Activated CD4-positive, alpha-beta T cell treated with anti-CD3 and anti-CD28 coated beads, Interleukin-2, amount 10 ng/mL, durations not matched to agents 24 days and 14 days (primary cell): Measurements from ENCODE around the gene ZNF423. TPM values are rescaled to one million over a fixed set of nuclear protein-coding genes. Genes with fewer than 3 reads are reported as not detected.
A peak's percentile ranks its signal among the peaks of the same experiment; 100 is the strongest.

Experiments
- DNase-seq: peaks from one replicate; pipeline ENCODE4 v3.0.0; 2022
- H3K27ac Mint-ChIP-seq: one replicate; pipeline ENCODE4 v1.8.0; 2022; ENCODE audit warnings: mild to moderate bottlenecking, mixed read lengths
- H3K27me3 Mint-ChIP-seq: one replicate; pipeline ENCODE4 v1.8.0; 2022; ENCODE audit warnings: mixed read lengths
- H3K36me3 Mint-ChIP-seq: one replicate; pipeline ENCODE4 v1.8.0; 2022; ENCODE audit warnings: low read depth, mild to moderate bottlenecking, mixed read lengths
- H3K4me1 Mint-ChIP-seq: one replicate; pipeline ENCODE4 v1.8.0; 2021; ENCODE audit warnings: mixed read lengths
- H3K4me3 Mint-ChIP-seq: one replicate; pipeline ENCODE4 v1.8.0; 2022; ENCODE audit warnings: mild to moderate bottlenecking, moderate library complexity, mixed read lengths
- H3K9me3 Mint-ChIP-seq: one replicate; pipeline ENCODE4 v1.8.0; 2021; ENCODE audit warnings: mixed read lengths
- intact Hi-C: fragments of 100-400 bp; cut with micrococcal nuclease; formaldehyde crosslinking; loops from one replicate; pipeline ENCODE4 v1.15.1; 2023
- total RNA-seq: library from RNA; stranded (reverse); gene quantifications from 2 replicates; pipeline ENCODE4 v1.2.3, GENCODE V29; 2022

ZNF423 gene
- total RNA-seq, 1 donor from 2014 or later: not detected

- DNase-seq: no peak
- no peaks in the 10 kb centered on the region for H3K36me3 Mint-ChIP-seq
- H3K27me3 Mint-ChIP-seq: peaks cover 13% of the 10 kb centered on the region
- no peak overlapping the region for H3K4me3 Mint-ChIP-seq
- H3K9me3 Mint-ChIP-seq: no peaks in the 10 kb centered on the region
- intact Hi-C loops: no loop called here
- no peak overlapping the region for H3K27ac Mint-ChIP-seq
- peaks cover 2% of the 10 kb centered on the region for H3K4me1 Mint-ChIP-seq
Observed at GRCh38 chr16:49598383-49599170, 257.3 kb downstream of the ZNF423 start.

DNA sequence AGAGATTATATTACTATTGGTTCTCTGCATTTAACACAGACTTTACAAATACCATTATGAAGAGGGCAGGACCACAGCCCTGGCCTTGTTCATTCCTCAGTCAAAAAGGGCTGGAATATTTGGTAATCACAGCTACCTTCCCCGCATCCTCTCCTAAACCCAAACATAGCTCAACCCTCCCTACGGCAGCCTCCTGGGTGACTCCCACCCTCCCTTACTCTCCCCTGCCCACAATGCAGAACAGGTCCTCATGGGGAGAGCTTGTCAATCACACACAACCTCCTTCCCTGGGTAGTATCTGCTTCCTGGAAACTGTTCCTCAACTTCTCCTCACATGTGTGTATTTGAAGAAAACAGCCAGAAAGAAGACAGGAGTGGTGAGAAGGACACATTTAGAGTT is 258.1 kb downstream of the ZNF423 start:
- peaks cover 14% of the 10 kb centered on the region for H3K27me3 Mint-ChIP-seq
- H3K4me3 Mint-ChIP-seq: no peak overlapping the region
- no peak overlapping the region for H3K27ac Mint-ChIP-seq
- DNase-seq: no peak
- no peaks in the 10 kb centered on the region for H3K9me3 Mint-ChIP-seq
- H3K36me3 Mint-ChIP-seq: no peaks in the 10 kb centered on the region
- intact Hi-C loops: no loop called here
- peaks cover 2% of the 10 kb centered on the region for H3K4me1 Mint-ChIP-seq

DNA sequence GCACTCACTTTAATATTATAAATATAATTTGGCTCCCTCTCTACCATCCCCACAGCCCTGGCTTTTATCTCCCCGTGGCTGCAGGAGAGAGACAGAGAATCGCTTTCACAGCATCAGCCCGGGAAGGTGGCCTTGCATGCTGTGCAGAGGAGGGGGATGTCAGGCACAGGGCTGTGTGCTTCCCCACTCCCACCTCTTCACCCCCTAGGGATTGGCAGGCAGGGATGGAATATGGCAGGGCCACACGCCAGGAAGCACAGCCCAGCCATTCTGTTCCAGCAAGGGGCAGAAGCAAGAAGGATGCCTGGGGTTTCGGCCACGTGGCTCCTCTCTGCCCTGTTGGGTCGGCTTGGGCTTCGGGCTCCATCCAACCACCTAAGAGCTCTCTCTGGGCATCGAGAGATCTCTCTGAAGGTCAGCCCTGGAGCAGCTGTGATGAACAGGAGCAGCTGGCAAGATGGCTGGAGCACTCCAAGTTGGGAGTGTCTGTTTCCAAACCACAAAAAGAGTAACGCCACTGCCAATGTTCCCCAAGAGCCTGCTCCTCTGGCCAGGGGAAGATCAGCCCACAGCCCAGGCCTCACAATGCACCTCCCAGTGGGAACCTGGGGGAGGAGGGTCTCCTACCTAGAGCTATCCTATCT is 259.1 kb downstream of the ZNF423 start:
- Mint-ChIP-seq H3K4me3 (no peak overlapping the region), H3K36me3 (no peaks in the 10 kb centered on the region), H3K27me3 (peaks cover 18% of the 10 kb centered on the region), H3K27ac (no peak overlapping the region), H3K9me3 (no peaks in the 10 kb centered on the region), H3K4me1 (peaks cover 2% of the 10 kb centered on the region)
- intact Hi-C loops: no loop called here
- no peak for DNase-seq

DNA sequence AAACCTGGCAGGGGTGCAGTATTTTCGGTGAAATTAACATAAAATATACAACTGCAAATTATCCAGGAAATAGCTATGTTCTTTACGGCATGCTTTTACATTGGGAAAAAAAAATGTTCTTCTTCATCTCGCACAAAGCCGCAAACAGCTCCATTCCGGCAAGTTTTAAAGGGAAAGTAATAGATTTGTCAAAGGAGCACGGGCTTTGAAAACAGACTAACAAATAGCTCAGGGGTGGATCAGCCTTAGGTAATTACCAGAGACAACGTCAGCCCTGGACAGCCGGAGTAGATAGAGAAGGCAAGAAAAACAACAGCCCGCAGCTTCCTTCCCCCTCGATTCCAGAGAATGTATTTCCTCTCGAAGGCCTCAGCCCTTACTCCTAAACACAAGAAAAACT is 259.8 kb downstream of the ZNF423 start:
- Mint-ChIP-seq H3K9me3 (no peaks in the 10 kb centered on the region), H3K4me3 (peak overlapping the region; percentile 46), H3K4me1 (peaks cover 2% of the 10 kb centered on the region), H3K27ac (no peak overlapping the region), H3K27me3 (peaks cover 18% of the 10 kb centered on the region), H3K36me3 (no peaks in the 10 kb centered on the region)
- intact Hi-C loops: no loop called here
- DNase-seq: peak; percentile 62

GRCh38 chr16:49594685-49595498 is 261.0 kb downstream of the ZNF423 start:
- intact Hi-C loops: no loop called here
- H3K27me3 Mint-ChIP-seq: peaks cover 18% of the 10 kb centered on the region
- H3K4me1 Mint-ChIP-seq: peaks cover 2% of the 10 kb centered on the region
- H3K9me3 Mint-ChIP-seq: no peaks in the 10 kb centered on the region
- no peaks in the 10 kb centered on the region for H3K36me3 Mint-ChIP-seq
- DNase-seq: no peak
- no peak overlapping the region for H3K4me3 Mint-ChIP-seq
- no peak overlapping the region for H3K27ac Mint-ChIP-seq

DNA sequence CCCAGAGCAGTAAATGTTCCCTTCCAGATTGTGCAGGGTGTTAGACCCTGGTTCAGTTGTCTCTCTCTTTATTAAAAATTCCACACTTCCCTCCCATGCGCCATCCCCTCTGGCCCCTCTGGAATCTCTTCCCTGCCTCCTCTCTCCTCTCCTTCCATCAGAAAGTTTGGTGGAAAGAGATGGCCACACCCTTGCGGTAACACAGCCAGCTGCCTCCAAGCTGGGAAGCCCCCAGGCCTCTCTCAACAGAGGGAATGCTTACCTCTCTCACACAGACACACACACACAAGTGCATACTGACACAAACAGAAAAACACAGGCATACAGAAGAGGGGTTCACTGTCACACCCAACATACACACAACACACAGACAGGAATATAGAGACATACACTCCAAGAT is 261.8 kb downstream of the ZNF423 start:
- Mint-ChIP-seq H3K27me3 (peaks cover 18% of the 10 kb centered on the region), H3K4me1 (peaks cover 2% of the 10 kb centered on the region), H3K9me3 (no peaks in the 10 kb centered on the region), H3K27ac (no peak overlapping the region), H3K36me3 (no peaks in the 10 kb centered on the region), H3K4me3 (no peak overlapping the region)
- DNase-seq: no peak
- intact Hi-C loops: no loop called here

DNA sequence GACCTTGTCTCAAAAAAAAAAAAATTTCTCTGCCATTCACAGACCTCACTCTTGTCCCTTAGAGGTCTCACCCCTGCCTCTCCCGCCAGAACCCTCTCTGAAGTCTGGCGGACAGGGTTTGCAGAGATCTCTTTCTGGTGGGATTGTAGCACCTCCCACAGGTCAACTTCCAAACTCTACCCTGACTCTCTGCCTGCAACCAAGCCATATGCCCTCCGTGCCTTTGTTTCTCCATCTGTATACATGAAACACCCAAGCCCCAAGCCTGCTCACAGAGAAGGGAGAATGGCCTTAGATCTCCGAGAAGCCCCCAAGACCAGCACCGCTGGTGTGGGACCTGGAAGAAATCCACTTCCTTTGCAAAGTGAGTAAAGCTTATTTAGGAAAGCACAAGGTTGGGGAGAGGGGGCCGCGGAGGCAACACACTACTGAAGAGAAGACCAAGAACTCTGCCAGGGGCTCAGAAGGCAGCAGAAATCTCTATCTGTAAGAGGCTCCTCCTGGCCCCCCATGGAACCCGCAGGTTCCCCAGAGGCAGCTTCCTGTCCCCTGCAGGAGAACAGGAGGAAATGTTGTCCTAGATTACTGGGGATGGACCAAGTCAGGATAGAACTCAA is 262.4 kb downstream of the ZNF423 start:
- H3K4me1 Mint-ChIP-seq: peaks cover 2% of the 10 kb centered on the region
- peaks cover 18% of the 10 kb centered on the region for H3K27me3 Mint-ChIP-seq
- H3K4me3 Mint-ChIP-seq: no peak overlapping the region
- H3K27ac Mint-ChIP-seq: no peak overlapping the region
- intact Hi-C loops: loop anchor here (2.0 kb wide), 1 partner anchor 185 kb away; no protein-coding TSS in a partner anchor
- DNase-seq: no peak
- H3K9me3 Mint-ChIP-seq: no peaks in the 10 kb centered on the region
- no peaks in the 10 kb centered on the region for H3K36me3 Mint-ChIP-seq

- Mint-ChIP-seq H3K4me1 (peaks cover 2% of the 10 kb centered on the region), H3K4me3 (no peak overlapping the region), H3K9me3 (no peaks in the 10 kb centered on the region), H3K27me3 (peaks cover 18% of the 10 kb centered on the region), H3K36me3 (no peaks in the 10 kb centered on the region), H3K27ac (no peak overlapping the region)
- DNase-seq: peak; percentile 75
- intact Hi-C loops: loop anchor here (2.0 kb wide), 1 partner anchor 184 kb away; no protein-coding TSS in a partner anchor
Observed at GRCh38 chr16:49592546-49593423, 263.1 kb downstream of the ZNF423 start.

- Mint-ChIP-seq H3K27ac (no peak overlapping the region), H3K9me3 (no peaks in the 10 kb centered on the region), H3K36me3 (no peaks in the 10 kb centered on the region), H3K4me1 (no peaks in the 10 kb centered on the region), H3K4me3 (no peak overlapping the region), H3K27me3 (peaks cover 12% of the 10 kb centered on the region)
- no peak for DNase-seq
- intact Hi-C loops: no loop called here
Observed at GRCh38 chr16:49590166-49590871, 265.6 kb downstream of the ZNF423 start.

DNA sequence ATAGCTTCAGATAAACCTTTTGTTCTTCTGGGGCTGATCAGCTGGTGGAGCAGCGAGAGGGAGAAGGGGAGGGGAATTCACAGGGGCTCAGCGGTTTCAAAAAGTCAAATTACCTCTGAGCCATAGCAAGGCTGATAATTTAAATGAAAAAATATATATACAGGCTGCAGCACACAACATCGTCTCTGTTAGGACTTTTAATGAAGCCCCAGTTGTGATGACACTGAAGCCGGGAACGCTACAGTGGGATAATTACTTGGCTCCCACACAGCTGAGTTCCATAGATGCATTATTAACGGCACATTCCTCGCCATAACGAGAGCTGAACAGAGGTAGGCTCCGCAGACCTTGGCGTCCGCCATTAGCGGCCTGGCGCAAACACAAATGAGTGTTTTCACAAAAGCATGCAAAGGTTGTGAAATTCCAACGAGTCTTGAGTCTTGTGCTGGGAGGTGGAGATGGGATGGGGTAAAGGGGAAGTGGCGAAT is 266.3 kb downstream of the ZNF423 start:
- Mint-ChIP-seq H3K4me1 (no peaks in the 10 kb centered on the region), H3K27me3 (peaks cover 11% of the 10 kb centered on the region), H3K27ac (no peak overlapping the region), H3K4me3 (no peak overlapping the region), H3K36me3 (no peaks in the 10 kb centered on the region), H3K9me3 (no peaks in the 10 kb centered on the region)
- intact Hi-C loops: no loop called here
- no peak for DNase-seq

DNA sequence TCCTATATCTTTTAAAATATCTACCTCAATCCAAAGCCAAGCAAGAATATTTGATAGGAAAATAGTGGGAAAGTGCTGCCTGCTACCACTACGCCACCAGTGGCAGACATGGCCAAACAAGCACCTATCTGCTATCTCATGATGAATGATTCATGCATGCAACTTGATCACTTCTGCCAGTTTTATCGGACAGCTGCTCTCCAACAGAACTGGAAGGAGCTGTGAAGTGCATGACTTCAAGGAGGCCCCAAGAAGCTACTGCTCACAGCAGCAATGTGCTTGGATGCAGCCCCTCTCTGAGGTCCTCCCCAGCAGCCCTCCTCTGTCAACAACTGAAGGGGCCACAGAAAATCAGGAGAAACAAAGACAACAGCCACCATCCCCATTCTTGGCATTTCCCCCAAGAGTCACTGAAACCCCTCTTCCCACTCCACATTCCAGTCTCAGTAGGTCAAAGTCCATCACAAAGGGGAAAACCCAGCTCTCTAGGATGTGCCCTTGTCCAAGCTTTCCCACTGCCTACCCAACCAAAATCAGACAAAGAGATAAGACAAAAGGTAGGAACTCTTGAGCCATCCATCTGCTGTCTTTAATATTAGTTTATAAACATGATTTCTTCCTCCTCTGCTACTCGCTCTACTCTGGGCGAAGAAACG is 267.1 kb downstream of the ZNF423 start:
- intact Hi-C loops: no loop called here
- Mint-ChIP-seq H3K4me1 (no peaks in the 10 kb centered on the region), H3K4me3 (no peak overlapping the region), H3K9me3 (no peaks in the 10 kb centered on the region), H3K27ac (no peak overlapping the region), H3K36me3 (no peaks in the 10 kb centered on the region), H3K27me3 (peaks cover 5% of the 10 kb centered on the region)
- DNase-seq: no peak

- intact Hi-C loops: no loop called here
- DNase-seq: no peak
Observed at GRCh38 chr16:49588026-49588425, 267.9 kb downstream of the ZNF423 start.

More at GRCh38 chr16:49588026-49588425, 267.9 kb downstream of the ZNF423 start:
- Mint-ChIP-seq H3K27ac (no peak overlapping the region), H3K36me3 (no peaks in the 10 kb centered on the region), H3K4me3 (no peak overlapping the region), H3K9me3 (no peaks in the 10 kb centered on the region), H3K4me1 (no peaks in the 10 kb centered on the region), H3K27me3 (peaks cover 5% of the 10 kb centered on the region)
